SK-N-SH (cell line): ENCODE measurements around the gene XIST.

Experiments
- ELF1 ChIP-seq: IDR thresholded peaks from 2 replicates; pipeline ENCODE4 v1.4.0; 2012
- EZH2phosphoT487 ChIP-seq: fragments of 200-600 bp; sonication (generic); IDR thresholded peaks from 2 replicates; pipeline ENCODE4 v1.6.1; 2017; ENCODE audit warnings: low read depth, mixed run types, mild to moderate bottlenecking, antibody characterized with exemption, moderate library complexity, borderline replicate concordance
- FOXJ3 ChIP-seq: sonication (generic); formaldehyde crosslinking; IDR thresholded peaks from 2 replicates; pipeline ENCODE4 v1.5.1; 2020; ENCODE audit warnings: mild to moderate bottlenecking, missing genetic modification reagents
- NRF1 ChIP-seq: IDR thresholded peaks from 2 replicates; pipeline ENCODE4 v1.6.1; 2012; ENCODE audit warnings: low read depth, mild to moderate bottlenecking, low read length
- POLR2AphosphoS5 ChIP-seq: IDR thresholded peaks from 2 replicates; pipeline ENCODE4 v1.6.1; 2012; ENCODE audit warnings: low read depth, low read length
- RFX5 ChIP-seq: IDR thresholded peaks from 2 replicates; pipeline ENCODE4 v1.6.1; 2012; ENCODE audit warnings: mild to moderate bottlenecking, improper control_type of control experiment, low read length
- TF ChIP-seq, protein P1 (sequence below): fragments of 200-600 bp; sonication (generic); IDR thresholded peaks from 2 replicates; pipeline ENCODE4 v1.6.1; 2017; ENCODE audit warnings: antibody characterized with exemption, mild to moderate bottlenecking, moderate library complexity
- TF ChIP-seq, protein P2 (sequence below): IDR thresholded peaks from 2 replicates; pipeline ENCODE4 v1.6.1; 2012; ENCODE audit warnings: mild to moderate bottlenecking, low read depth, low read length, moderate library complexity
- TF ChIP-seq, protein P3 (sequence below): IDR thresholded peaks from 2 replicates; pipeline ENCODE4 v1.4.0; 2012; ENCODE audit warnings: low read depth
- TF ChIP-seq, protein P4 (sequence below): IDR thresholded peaks from 2 replicates; pipeline ENCODE4 v1.4.0; 2012; ENCODE audit warnings: low read depth, borderline replicate concordance

DNA sequence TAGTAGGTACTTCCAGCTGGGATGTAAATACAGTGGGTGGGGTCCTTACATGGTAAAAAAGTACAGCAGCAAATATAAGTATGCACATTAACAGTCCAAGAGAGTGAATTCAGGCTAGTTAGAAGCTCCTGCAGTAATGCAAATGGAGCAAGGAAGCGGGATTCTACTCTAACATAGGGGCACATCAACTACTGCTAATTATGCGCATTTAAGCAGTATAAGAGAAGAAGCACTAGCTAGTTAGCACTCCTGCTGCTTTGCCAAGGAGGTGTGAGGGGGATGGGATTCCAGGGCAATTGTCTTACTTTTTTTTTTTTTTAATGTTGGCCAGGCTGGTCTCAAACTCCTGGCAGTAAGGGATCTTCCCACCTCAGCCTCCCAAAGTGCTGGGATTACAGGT, 5.4 kb downstream of the XIST start:
- TF ChIP-seq NRF1 (no peak), POLR2AphosphoS5 (no peak), ELF1 (no peak), EZH2phosphoT487 (no peak), FOXJ3 (CRISPR knock-in tag) (no peak), RFX5 (no peak)
- TF ChIP-seq, protein P1, sequence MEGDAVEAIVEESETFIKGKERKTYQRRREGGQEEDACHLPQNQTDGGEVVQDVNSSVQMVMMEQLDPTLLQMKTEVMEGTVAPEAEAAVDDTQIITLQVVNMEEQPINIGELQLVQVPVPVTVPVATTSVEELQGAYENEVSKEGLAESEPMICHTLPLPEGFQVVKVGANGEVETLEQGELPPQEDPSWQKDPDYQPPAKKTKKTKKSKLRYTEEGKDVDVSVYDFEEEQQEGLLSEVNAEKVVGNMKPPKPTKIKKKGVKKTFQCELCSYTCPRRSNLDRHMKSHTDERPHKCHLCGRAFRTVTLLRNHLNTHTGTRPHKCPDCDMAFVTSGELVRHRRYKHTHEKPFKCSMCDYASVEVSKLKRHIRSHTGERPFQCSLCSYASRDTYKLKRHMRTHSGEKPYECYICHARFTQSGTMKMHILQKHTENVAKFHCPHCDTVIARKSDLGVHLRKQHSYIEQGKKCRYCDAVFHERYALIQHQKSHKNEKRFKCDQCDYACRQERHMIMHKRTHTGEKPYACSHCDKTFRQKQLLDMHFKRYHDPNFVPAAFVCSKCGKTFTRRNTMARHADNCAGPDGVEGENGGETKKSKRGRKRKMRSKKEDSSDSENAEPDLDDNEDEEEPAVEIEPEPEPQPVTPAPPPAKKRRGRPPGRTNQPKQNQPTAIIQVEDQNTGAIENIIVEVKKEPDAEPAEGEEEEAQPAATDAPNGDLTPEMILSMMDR: no peak
- TF ChIP-seq, protein P2, sequence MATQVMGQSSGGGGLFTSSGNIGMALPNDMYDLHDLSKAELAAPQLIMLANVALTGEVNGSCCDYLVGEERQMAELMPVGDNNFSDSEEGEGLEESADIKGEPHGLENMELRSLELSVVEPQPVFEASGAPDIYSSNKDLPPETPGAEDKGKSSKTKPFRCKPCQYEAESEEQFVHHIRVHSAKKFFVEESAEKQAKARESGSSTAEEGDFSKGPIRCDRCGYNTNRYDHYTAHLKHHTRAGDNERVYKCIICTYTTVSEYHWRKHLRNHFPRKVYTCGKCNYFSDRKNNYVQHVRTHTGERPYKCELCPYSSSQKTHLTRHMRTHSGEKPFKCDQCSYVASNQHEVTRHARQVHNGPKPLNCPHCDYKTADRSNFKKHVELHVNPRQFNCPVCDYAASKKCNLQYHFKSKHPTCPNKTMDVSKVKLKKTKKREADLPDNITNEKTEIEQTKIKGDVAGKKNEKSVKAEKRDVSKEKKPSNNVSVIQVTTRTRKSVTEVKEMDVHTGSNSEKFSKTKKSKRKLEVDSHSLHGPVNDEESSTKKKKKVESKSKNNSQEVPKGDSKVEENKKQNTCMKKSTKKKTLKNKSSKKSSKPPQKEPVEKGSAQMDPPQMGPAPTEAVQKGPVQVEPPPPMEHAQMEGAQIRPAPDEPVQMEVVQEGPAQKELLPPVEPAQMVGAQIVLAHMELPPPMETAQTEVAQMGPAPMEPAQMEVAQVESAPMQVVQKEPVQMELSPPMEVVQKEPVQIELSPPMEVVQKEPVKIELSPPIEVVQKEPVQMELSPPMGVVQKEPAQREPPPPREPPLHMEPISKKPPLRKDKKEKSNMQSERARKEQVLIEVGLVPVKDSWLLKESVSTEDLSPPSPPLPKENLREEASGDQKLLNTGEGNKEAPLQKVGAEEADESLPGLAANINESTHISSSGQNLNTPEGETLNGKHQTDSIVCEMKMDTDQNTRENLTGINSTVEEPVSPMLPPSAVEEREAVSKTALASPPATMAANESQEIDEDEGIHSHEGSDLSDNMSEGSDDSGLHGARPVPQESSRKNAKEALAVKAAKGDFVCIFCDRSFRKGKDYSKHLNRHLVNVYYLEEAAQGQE: no peak
- TF ChIP-seq, protein P3, sequence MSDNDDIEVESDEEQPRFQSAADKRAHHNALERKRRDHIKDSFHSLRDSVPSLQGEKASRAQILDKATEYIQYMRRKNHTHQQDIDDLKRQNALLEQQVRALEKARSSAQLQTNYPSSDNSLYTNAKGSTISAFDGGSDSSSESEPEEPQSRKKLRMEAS: no peak
- TF ChIP-seq, protein P4, sequence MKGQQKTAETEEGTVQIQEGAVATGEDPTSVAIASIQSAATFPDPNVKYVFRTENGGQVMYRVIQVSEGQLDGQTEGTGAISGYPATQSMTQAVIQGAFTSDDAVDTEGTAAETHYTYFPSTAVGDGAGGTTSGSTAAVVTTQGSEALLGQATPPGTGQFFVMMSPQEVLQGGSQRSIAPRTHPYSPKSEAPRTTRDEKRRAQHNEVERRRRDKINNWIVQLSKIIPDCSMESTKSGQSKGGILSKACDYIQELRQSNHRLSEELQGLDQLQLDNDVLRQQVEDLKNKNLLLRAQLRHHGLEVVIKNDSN: no peak
